AG04449 (cell line): Measurements from ENCODE around the gene FUBP3.

Source experiments
- CTCF ChIA-PET: fragments of 350-600 bp; formaldehyde crosslinking; extraction: SDS; loops from one replicate; lab custom pipeline; 2021; ENCODE audit warnings: antibody characterized with exemption; lab: Yijun Ruan, JAX
- POLR2A ChIA-PET: fragments of 400-600, 350-600 bp; formaldehyde crosslinking; extraction: SDS; loops from one replicate; lab custom pipeline; 2020; ENCODE audit warnings: antibody characterized with exemption, inconsistent platforms; lab: Yijun Ruan, JAX
- DNase-seq: peaks from one replicate; pipeline ENCODE4 v3.0.0-alpha.2; 2010; ENCODE audit warnings: low read depth, low spot score
- H3K4me3 ChIP-seq: 2 replicates; pipeline ENCODE4 v1.5.1; 2011; ENCODE audit warnings: low read depth, mild to moderate bottlenecking, control low read depth, low read length
- CTCF ChIP-seq: IDR thresholded peaks from one replicate; pipeline ENCODE4 v1.5.1; 2011; ENCODE audit warnings: mild to moderate bottlenecking, moderate library complexity, low read length, control low read depth, inconsistent platforms; ENCODE audit not compliant: insufficient read depth; ENCODE audit errors: missing control alignments

FUBP3 gene

GRCh38 chr9:130583271-130583670, 3.9 kb downstream of the FUBP3 start:
- TF ChIP-seq CTCF = no peak
- DNase-seq = no peak
- CTCF ChIA-PET = no interaction called here
- no peak overlapping the region for H3K4me3 ChIP-seq
- POLR2A ChIA-PET = no interaction called here

GRCh38 chr9:130587921-130588320, 8.5 kb downstream of the FUBP3 start:
- CTCF ChIA-PET = interaction anchor here (1.1 kb wide), 1 partner anchor 10 kb away, joined by 5 read pairs; no protein-coding TSS in a partner anchor
- no peak overlapping the region for H3K4me3 ChIP-seq
- DNase-seq = no peak
- POLR2A ChIA-PET = no interaction called here
- TF ChIP-seq CTCF = no peak

- ChIA-PET POLR2A (no interaction called here), CTCF (interaction anchor here (1.1 kb wide), 1 partner anchor 11 kb away, joined by 5 read pairs; no protein-coding TSS in a partner anchor)
- H3K4me3 ChIP-seq = no peak overlapping the region
- no peak for DNase-seq
- no peak for TF ChIP-seq CTCF
These were observed 9.0 kb downstream of the FUBP3 start for GRCh38 chr9:130588416-130588815.

GRCh38 chr9:130589754-130590153, 10.4 kb downstream of the FUBP3 start:
- ChIA-PET POLR2A (no interaction called here), CTCF (interaction anchor here (1.1 kb wide), 1 partner anchor 93 kb away, joined by 3 read pairs; no protein-coding TSS in a partner anchor)
- no peak overlapping the region for H3K4me3 ChIP-seq
- no peak for DNase-seq
- no peak for TF ChIP-seq CTCF

GRCh38 chr9:130590305-130590704, 10.9 kb downstream of the FUBP3 start:
- DNase-seq = no peak
- CTCF ChIA-PET = interaction anchor here (1.1 kb wide), 1 partner anchor 92 kb away, joined by 3 read pairs; no protein-coding TSS in a partner anchor
- no peak overlapping the region for H3K4me3 ChIP-seq
- POLR2A ChIA-PET = no interaction called here
- TF ChIP-seq CTCF = no peak

GRCh38 chr9:130593020-130593419, 13.6 kb downstream of the FUBP3 start:
- CTCF ChIA-PET = interaction anchor here (0.9 to 2.3 kb wide), 3 partner anchors 90 to 453 kb away, joined by 3 to 7 read pairs (median 5); no protein-coding TSS in a partner anchor
- TF ChIP-seq CTCF = no peak
- no peak overlapping the region for H3K4me3 ChIP-seq
- DNase-seq = no peak
- POLR2A ChIA-PET = no interaction called here
